IMR-90 (cell line): ENCODE data around the gene PRSS21. TPM values are rescaled to one million over a fixed set of nuclear protein-coding genes. Genes with fewer than 3 reads are reported as not detected.

Experiments used
- ATAC-seq: fragments of 200-7000 bp; cut with Tn5 transposase; 2 replicates; pipeline ENCODE4 v1.9.1; 2020; ENCODE audit warnings: low read depth, mild to moderate bottlenecking, moderate library complexity
- BruUV-seq: library from RNA; stranded (reverse); fragments of 400-500 nt; replicated peaks from 2 replicates; lab custom pipeline; 2021; lab: Mats Ljungman, UMichigan
- CTCF ChIA-PET: fragments of 300-600 bp; formaldehyde crosslinking; extraction: SDS; loops from one replicate; lab custom pipeline; 2021; ENCODE audit warnings: antibody characterized with exemption; lab: Yijun Ruan, JAX
- POLR2A ChIA-PET: fragments of 300-600 bp; sonication (Branson Sonifier 250); formaldehyde crosslinking; loops from one replicate; lab custom pipeline; 2022; ENCODE audit warnings: antibody characterized with exemption; ENCODE audit not compliant: unreplicated experiment; lab: Charles Lee
- DNase-seq: peaks from one replicate; pipeline ENCODE4 v3.0.0; 2013
- H2AFZ ChIP-seq: replicated peaks from 2 replicates; pipeline ENCODE3; 2013; ENCODE audit warnings: low read length, mild to moderate bottlenecking; ENCODE audit not compliant: poor library complexity
- H2AK5ac ChIP-seq: 2 replicates; pipeline ENCODE4 v1.6.1; 2013; ENCODE audit warnings: low read depth, low read length, inconsistent platforms
- H2AK9ac ChIP-seq: replicated peaks from 2 replicates; pipeline ENCODE3; 2013; ENCODE audit warnings: mild to moderate bottlenecking, low read depth, low read length, moderate library complexity; ENCODE audit not compliant: poor library complexity
- H2BK120ac ChIP-seq: 2 replicates; pipeline ENCODE4 v1.6.1; 2013; ENCODE audit warnings: low read depth, low read length, inconsistent platforms
- H2BK15ac ChIP-seq: 3 replicates; pipeline ENCODE4 v1.6.1; 2013; ENCODE audit warnings: low read depth, low read length, inconsistent platforms
- H2BK20ac ChIP-seq: 2 replicates; pipeline ENCODE4 v1.6.1; 2013; ENCODE audit warnings: low read depth, mild to moderate bottlenecking, inconsistent platforms, low read length, moderate library complexity
- H2BK5ac ChIP-seq: 2 replicates; pipeline ENCODE4 v1.6.1; 2013; ENCODE audit warnings: mild to moderate bottlenecking, low read depth, low read length, inconsistent platforms; ENCODE audit not compliant: poor library complexity, severe bottlenecking
- H3K14ac ChIP-seq: replicated peaks from 2 replicates; pipeline ENCODE4 v1.6.1; 2013; ENCODE audit warnings: low read depth, low read length, inconsistent platforms
- H3K18ac ChIP-seq: 2 replicates; pipeline ENCODE4 v1.6.1; 2013; ENCODE audit warnings: low read depth, low read length, control low read depth
- H3K23ac ChIP-seq: 2 replicates; pipeline ENCODE4 v1.6.1; 2013; ENCODE audit warnings: low read depth, low read length, inconsistent platforms
- H3K27ac ChIP-seq: 2 replicates; pipeline ENCODE4 v1.5.1; 2013; ENCODE audit warnings: mild to moderate bottlenecking, control low read depth, low read length; ENCODE audit not compliant: insufficient read depth
- H3K27me3 ChIP-seq: 2 replicates; pipeline ENCODE4 v1.6.1; 2013; ENCODE audit warnings: low read length; ENCODE audit not compliant: control insufficient read depth, insufficient read depth
- H3K36me3 ChIP-seq: 2 replicates; pipeline ENCODE4 v1.6.1; 2013; ENCODE audit warnings: low read length, mixed read lengths; ENCODE audit not compliant: control insufficient read depth, insufficient read depth
- H3K4ac ChIP-seq: 2 replicates; pipeline ENCODE4 v1.6.1; 2013; ENCODE audit warnings: low read depth, low read length, inconsistent platforms
- H3K4me1 ChIP-seq: 2 replicates; pipeline ENCODE4 v1.6.1; 2013; ENCODE audit warnings: low read length, mixed read lengths; ENCODE audit not compliant: control insufficient read depth, insufficient read depth
- H3K4me2 ChIP-seq: 2 replicates; pipeline ENCODE4 v1.6.1; 2013; ENCODE audit warnings: low read depth, mild to moderate bottlenecking, control low read depth, low read length, moderate library complexity
- H3K4me3 ChIP-seq: 2 replicates; pipeline ENCODE4 v1.5.1; 2013; ENCODE audit warnings: low read depth, mild to moderate bottlenecking, control low read depth, low read length, moderate library complexity; ENCODE audit not compliant: insufficient read depth
- H3K56ac ChIP-seq: 2 replicates; pipeline ENCODE4 v1.6.1; 2013; ENCODE audit warnings: low read length, inconsistent platforms; ENCODE audit not compliant: insufficient read depth; ENCODE audit errors: extremely low read depth
- H3K79me1 ChIP-seq, 2 experiments: 2 replicates each; pipeline ENCODE4 v1.6.1; 2013; ENCODE audit warnings: low read length in 2 of 2, inconsistent platforms in 1 of 2, low read depth in 1 of 2
- H3K9ac ChIP-seq: 2 replicates; pipeline ENCODE4 v1.6.1; 2013; ENCODE audit warnings: low read depth, low read length, control low read depth
- H3K9me1 ChIP-seq: 2 replicates; pipeline ENCODE4 v1.6.1; 2013; ENCODE audit warnings: low read length, inconsistent platforms; ENCODE audit not compliant: insufficient read depth
- H3K9me3 ChIP-seq: 2 replicates; pipeline ENCODE4 v1.6.1; 2013; ENCODE audit warnings: low read length; ENCODE audit not compliant: control insufficient read depth, insufficient read depth
- H4K20me1 ChIP-seq: 2 replicates; pipeline ENCODE4 v1.6.1; 2013; ENCODE audit warnings: low read length, inconsistent platforms; ENCODE audit not compliant: insufficient read depth
- H4K5ac ChIP-seq: 2 replicates; pipeline ENCODE4 v1.6.1; 2013; ENCODE audit warnings: mild to moderate bottlenecking, low read depth, low read length, control low read depth
- H4K8ac ChIP-seq, 2 experiments: 2 replicates each; pipeline ENCODE4 v1.6.1; 2013; ENCODE audit warnings: low read depth in 2 of 2, low read length in 2 of 2, control low read depth in 1 of 2, inconsistent platforms in 1 of 2
- H4K91ac ChIP-seq: 2 replicates; pipeline ENCODE4 v1.6.1; 2013; ENCODE audit warnings: low read depth, low read length, inconsistent platforms; ENCODE audit not compliant: insufficient read depth
- ELK1 ChIP-seq: fragments of 150-350 bp; IDR thresholded peaks from 2 replicates; pipeline ENCODE4 v1.6.1; 2016; ENCODE audit warnings: low read depth, mild to moderate bottlenecking, low read length, moderate library complexity, borderline replicate concordance
- FOS ChIP-seq: fragments of 150-350 bp; IDR thresholded peaks from 2 replicates; pipeline ENCODE4 v1.6.1; 2016; ENCODE audit warnings: low read depth, low read length
- MAFK ChIP-seq: IDR thresholded peaks from 2 replicates; pipeline ENCODE4 v1.6.1; 2012; ENCODE audit warnings: low read depth, low read length, improper control_type of control experiment
- MAZ ChIP-seq: IDR thresholded peaks from 2 replicates; pipeline ENCODE4 v1.6.1; 2012; ENCODE audit warnings: low read depth, mild to moderate bottlenecking, low read length, improper control_type of control experiment, moderate library complexity, borderline replicate concordance
- RAD21 ChIP-seq: IDR thresholded peaks from 2 replicates; pipeline ENCODE4 v1.6.1; 2012; ENCODE audit warnings: low read length, improper control_type of control experiment
- SMC3 ChIP-seq: fragments of 150-350 bp; IDR thresholded peaks from 2 replicates; pipeline ENCODE4 v1.6.1; 2016; ENCODE audit warnings: low read depth, mild to moderate bottlenecking, antibody characterized with exemption, low read length, moderate library complexity
- WGBS, 2 experiments: methylation state at CpG; one replicate each; pipeline versions ENCODE4 v1.1.5 to v1.1.7; 2013; ENCODE audit warnings: missing lambda C conversion rate in 2 of 2; ENCODE audit not compliant: insufficient read length in 1 of 2; ENCODE audit errors: extremely low coverage in 2 of 2; 5-methylcytosine and 5-hydroxymethylcytosine counted together
- dilution Hi-C: fragments of 300-500 bp; cut with HindIII; formaldehyde crosslinking; loops from one replicate; pipeline ENCODE4 v1.14.3; 2018; ENCODE audit warnings: low sequenced_read_pairs; ENCODE audit not compliant: unreplicated experiment
- in situ Hi-C: fragments of 300-500 bp; cut with MboI; formaldehyde crosslinking; loops from 3 replicates; pipeline ENCODE4 v1.14.3; 2019; ENCODE audit warnings: low sequenced_read_pairs, inconsistent platforms, mixed read lengths
- intact Hi-C: fragments of 100-400 bp; cut with micrococcal nuclease; formaldehyde crosslinking; loops from 2 replicates; pipeline ENCODE4 v1.10.0; 2022
- polyA plus RNA-seq, 3 experiments: library from polyadenylated mRNA; depleted of rRNA; stranded (reverse); fragments of >200 nt; gene quantifications; 2 replicates each; pipeline ENCODE4 v1.2.3, GENCODE V29; 2012; ENCODE audit warnings: low replicate concordance in 1 of 3
- total RNA-seq: library from RNA; depleted of rRNA; stranded (reverse); fragments of >200 nt; gene quantifications from 2 replicates; pipeline ENCODE4 v1.2.3, GENCODE V29; 2012

Gene PRSS21
- total and polyA plus RNA-seq, 2 of the 4 experiments (the other 2 are of a cell fraction), result 0.21 TPM; not detected in 1

GRCh38 chr16:2799859-2800226 is 17.2 kb upstream of the PRSS21 start:
- Histone ChIP-seq H3K4me3 (no peak overlapping the region), H3K9ac (no peak overlapping the region), H3K79me1 (no peaks in the 10 kb centered on the region), H3K36me3 (no peaks in the 10 kb centered on the region), H4K5ac (no peak overlapping the region), H2AFZ (no peak overlapping the region), H3K18ac (no peak overlapping the region), H3K9me3 (peaks cover 11% of the 10 kb centered on the region), H3K9me1 (no peaks in the 10 kb centered on the region), H2BK5ac (no peak overlapping the region), H3K4ac (no peak overlapping the region), H3K27ac (no peak overlapping the region), H2BK120ac (no peak overlapping the region), H3K23ac (no peak overlapping the region), H3K14ac (no peak overlapping the region), H3K27me3 (peaks cover 11% of the 10 kb centered on the region), H2BK15ac (no peak overlapping the region), H4K8ac (no peak overlapping the region), H4K91ac (no peak overlapping the region), H3K4me2 (no peak overlapping the region), H3K56ac (no peak overlapping the region), H3K4me1 (no peaks in the 10 kb centered on the region), H2AK5ac (no peak overlapping the region), H4K20me1 (no peaks in the 10 kb centered on the region), H2BK20ac (no peak overlapping the region), H2AK9ac (no peak overlapping the region)
- in situ Hi-C loops (no loop called here), intact Hi-C loops (no loop called here), dilution Hi-C loops (no loop called here)
- ATAC-seq, result no peak
- DNase-seq, result peak; percentile 4
- BruUV-seq, result no TSS peak
- ChIA-PET CTCF (interaction anchor here (0.9 kb wide), 1 partner anchor 14 kb away, joined by 3 read pairs; no protein-coding TSS in a partner anchor), POLR2A (no interaction called here)
- WGBS, 2 experiments, result no CpG with 5 or more reads among the region's 1 CpG
- TF ChIP-seq RAD21 (no peak), MAZ (no peak), ELK1 (no peak), MAFK (no peak), FOS (no peak), SMC3 (no peak)
